Measurements from ENCODE around the gene GNB1L.
A peak's percentile ranks its signal among the peaks of the same experiment; 100 is the strongest.

Gene GNB1L

DNA sequence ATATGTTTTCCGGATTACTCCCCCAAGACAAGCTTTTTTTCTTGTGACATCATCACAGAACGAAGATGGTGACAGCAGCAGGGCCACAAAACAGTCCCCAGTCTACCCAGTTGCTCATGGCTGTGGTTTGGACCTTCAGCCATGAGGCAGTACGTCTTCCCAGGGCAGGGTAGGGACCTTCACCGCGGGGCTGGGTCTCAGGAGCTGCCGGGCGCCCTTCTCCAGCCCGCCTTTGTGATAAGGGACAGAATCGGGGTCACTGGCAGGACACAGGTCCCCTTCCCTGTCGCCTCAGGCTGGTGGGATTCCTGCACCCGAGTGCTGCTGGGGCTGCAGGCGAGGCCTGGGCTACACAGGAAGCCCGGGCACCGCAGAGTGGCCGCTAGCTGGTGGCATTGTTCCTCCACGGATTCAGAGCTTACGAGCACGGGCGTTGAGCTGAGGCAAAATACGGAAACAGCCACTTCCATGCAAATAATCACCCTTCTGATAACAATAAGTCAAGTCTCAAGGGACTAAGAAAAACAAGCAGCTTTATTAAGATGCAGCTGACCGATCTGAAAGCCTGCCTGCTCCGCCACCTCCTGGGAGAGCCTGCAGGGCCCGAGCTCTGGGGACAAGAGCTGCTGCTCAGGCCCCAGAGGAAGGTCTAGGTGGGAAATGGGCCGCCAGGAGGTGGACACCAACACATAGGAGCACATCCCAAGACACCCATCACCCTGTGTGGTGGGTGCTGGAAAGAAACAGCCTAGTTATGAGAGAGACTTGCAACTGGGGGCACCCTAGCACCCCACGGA is 81.8 kb downstream of the GNB1L start:
- no peak for DNase-seq

- DNase-seq, result no peak
These were observed 82.3 kb downstream of the GNB1L start for GRCh38 chr22:19772422-19772672.

DNA sequence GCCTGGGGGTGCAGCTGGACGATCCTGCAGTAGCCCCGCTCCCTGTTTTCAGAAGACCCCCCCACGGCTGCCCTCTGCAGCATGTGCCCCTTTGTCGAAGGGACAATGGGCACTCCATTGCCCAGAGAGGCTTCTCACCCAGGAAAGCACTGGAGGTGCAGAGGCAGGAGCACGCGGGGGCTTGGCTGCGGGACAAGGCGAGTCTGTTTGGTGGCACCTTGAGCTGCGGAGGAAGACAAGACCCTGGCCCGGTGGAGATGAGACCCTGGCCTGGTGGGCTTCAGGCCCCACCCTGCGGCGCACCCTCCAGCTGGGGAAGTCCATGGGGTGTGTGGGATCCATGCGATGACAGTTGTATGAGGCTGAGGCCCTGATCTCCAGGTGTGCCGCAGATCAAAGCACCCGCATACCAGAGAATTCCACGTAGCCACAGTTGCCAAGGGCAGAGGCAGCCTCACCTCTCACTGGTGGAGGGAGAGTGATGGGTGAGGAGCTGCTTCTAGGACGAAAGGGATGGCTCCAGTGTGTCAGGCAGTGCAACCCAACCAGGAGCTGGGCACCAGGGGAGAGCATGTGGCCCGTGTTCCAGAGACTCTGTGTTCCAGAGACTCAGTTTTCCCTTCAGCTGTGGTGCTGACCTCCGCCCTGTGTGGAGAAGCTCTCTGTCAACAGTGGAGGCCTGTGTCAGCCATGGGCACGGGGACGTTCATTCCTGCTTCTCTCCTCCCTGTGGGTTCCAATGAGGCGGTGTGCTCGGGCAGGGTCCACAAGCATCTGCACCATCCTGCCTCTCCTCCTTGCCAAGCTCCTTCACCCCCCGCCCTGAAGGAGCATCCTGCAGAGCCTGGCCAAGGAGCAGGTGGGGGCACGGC is 84.1 kb downstream of the GNB1L start:
- DNase-seq, result no peak

DNA sequence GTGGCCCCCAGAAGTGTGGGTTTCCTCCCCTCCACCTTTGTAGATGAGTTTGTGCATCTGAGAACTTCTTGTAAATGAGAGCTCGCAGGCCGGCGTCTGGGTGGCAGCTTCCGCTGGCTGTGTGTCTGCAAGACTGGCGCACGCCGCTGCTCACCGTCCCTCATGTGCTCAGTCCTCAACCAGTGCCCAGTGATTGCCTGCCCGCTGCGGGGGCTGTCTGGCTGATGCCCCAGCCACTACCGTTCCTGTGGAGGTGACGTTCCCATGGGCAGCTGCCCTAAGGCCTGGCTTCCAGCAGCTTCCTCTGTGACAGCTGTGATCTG is 85.3 kb downstream of the GNB1L start:
- no peak for DNase-seq

- no peak for DNase-seq
These were observed 87.0 kb downstream of the GNB1L start for GRCh38 chr22:19767427-19768341.

DNA sequence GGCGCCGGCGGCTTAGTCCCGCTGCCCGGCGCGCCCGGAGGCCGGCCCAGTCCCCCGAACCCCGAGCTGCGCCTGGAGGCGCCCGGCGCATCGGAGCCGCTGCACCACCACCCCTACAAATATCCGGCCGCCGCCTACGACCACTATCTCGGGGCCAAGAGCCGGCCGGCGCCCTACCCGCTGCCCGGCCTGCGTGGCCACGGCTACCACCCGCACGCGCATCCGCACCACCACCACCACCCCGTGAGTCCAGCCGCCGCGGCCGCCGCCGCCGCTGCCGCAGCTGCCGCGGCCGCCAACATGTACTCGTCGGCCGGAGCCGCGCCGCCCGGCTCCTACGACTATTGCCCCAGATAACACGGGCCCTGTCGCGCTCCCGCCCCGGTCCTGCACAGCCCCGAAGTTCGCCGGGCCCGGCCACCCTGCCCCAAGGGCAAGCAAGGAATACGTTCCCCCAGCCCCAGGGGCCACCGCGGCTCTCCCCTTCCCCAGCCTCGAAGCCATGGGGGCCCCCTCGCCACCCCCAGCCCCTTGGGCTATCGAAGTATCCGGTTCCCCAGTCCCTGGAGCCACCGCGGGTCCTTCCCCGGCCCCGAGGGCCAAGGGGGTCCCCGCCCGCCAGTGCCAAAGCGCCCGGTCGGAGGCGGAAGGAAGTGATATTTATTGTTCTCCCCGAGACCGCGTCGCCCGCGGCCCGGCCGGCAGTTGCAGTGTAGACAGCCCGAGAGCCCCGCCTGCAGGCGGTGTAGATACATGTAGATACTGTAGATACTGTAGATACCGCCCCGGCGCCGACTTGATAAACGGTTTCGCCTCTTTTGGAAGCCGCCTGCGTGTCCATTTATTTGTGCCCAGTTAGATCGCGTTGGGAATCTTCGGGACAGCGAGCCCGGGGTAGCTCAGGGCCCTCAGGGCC is 87.9 kb downstream of the GNB1L start:
- DNase-seq, result peak; percentile 40

DNA sequence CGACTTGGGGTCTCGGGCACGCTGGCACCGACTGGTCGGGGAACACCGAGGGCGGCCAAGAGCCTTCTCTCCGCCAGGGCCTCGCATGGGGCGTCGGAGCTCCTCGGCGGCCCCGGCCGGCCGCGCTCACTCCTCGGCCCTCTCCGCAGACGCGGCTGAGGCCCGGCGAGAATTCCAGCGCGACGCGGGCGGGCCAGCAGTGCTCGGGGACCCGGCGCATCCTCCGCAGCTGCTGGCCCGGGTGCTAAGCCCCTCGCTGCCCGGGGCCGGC is 88.5 kb downstream of the GNB1L start:
- no peak for DNase-seq

GRCh38 chr22:19765477-19766239 is 89.0 kb downstream of the GNB1L start:
- DNase-seq, result no peak

DNA sequence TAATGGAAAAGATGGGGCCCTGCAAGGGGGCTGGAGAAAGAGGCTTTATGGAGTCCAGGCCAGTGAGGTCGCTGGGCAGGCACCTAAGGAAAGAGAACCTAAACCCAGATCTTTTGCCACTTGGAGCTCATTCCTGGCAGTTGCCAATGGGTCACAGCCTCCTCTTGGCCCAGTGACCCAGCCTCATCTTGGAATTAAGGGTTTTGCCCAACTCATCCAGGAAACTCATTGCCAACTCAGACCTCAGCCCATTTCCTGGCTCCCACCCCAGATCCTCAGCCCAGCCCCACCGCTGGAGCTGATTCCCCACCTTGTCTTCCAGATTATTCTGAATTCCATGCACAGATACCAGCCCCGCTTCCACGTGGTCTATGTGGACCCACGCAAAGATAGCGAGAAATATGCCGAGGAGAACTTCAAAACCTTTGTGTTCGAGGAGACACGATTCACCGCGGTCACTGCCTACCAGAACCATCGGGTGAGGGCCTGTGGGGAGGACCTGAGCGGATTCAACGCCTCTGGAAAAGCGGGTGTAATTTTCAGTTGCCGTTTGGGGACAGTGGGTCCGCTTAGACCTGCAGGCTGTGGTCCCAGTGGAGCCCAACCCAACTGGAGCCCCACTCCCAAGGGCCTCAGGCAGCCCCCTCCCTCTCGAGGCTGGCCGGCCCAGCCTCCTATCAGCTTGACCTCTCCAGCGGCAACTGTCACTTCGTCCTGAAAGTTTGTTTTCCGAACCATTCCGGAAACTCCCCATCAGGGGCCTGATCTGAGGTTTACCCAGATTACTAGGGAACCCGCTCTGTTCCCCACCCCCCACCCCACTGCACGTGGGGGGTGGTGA is 89.8 kb downstream of the GNB1L start:
- no peak for DNase-seq

GRCh38 chr22:19764299-19764593 is 90.4 kb downstream of the GNB1L start:
- no peak for DNase-seq

DNA sequence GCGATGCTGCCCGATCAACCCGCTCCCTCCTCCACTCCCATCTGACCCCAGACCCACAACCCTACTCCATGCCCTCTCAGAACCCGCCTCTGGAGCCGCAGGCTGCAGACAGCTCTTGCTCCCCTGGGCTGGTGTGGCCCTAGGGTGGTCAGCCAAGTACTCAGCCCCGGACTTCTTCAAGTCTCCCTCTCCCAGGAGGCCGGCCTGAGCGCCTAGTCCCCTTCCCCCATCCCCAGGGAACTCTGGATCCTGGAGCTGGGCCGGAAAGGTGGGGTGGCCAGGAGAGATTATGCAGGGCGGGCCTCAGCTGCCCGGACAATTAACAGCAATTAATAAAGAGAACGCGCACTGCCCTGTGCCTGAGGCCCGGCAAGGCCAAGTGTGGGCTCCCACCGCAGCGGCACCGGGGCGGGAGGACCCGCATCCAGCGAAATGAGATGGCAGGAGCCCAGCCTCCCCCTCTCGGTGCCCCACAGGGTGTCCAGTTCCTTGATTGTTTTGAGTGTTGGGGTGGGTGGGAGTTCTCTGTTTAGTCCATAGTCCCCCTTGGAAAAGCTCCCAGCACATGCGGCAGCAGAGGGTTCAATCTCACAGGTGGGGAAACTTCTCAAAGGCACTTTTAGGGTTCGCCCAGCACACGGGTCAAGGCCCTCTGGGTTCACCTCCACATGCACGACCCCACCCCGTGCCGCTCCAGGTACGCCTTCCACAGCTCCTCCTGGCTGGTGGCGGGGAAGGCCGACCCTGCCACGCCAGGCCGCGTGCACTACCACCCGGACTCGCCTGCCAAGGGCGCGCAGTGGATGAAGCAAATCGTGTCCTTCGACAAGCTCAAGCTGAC is 91.0 kb downstream of the GNB1L start:
- no peak for DNase-seq

- no peak for DNase-seq
These were observed 91.9 kb downstream of the GNB1L start for GRCh38 chr22:19762568-19763457.

DNA sequence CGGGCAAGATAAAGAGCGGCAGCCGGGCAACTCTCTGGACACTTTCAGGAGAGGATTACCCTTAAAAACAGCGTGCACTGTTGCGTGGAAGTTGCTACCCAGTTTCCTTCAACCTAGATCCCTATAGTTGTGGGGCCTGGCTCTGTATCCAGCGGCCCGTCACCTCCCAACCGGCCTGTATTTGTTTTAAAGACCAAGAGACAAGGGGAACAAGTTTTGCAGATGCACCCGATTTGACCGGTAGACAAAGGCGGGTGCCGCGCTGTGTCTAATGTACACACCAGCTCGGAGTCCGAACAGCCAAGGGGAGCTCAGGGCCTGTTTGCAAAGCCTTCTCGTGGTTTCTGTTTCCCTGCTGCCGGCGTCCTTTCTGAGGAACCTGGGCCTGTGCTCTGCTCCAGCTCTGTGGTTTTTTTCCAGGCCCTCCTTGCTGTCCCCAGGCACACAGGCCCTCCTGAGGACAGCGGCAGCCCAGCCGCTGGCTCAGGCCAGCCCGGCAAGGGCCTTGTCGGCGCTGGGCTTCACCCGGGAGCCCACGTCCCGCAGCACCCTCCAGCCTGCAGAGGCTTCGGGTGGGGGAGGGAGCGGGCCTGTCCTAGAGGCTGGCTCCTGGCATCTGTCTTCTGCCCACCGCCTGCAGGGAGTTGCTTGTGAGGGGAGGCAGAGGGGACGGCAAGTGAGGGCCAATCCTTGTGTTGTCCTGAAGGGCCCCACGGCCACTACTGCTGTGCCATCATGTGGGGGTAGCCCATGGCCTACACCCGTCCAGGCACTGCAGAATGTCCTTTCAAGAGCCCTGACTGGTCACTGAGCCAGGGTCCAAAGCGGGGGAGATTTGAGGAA is 92.7 kb downstream of the GNB1L start:
- DNase-seq, result no peak

DNA sequence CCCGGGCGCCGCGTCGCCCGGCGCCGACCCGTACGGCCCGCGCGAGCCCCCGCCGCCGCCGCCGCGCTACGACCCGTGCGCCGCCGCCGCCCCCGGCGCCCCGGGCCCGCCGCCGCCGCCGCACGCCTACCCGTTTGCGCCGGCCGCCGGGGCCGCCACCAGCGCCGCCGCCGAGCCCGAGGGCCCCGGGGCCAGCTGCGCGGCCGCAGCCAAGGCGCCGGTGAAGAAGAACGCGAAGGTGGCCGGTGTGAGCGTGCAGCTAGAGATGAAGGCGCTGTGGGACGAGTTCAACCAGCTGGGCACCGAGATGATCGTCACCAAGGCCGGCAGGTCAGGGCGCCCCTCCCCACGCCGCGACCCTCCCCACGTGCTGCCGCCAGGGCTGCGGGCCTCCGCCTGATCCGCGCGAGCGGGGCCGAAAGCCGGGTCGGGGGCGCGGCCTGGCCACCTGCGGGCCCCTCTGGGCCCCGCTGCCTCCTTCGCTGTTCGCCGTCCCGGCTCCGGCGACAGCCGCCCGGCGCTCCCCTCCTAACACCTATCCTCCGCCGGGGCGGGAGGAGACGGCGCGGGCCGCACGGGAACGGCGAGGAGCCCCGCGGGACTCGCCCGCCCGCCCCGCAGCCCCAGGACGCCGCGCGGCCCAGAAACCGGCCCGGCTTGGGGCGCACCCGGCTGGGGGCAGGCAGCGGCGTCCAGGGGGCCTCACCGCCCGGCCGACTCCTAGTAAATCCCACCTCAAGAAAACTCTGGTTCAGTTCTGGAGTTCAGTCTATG is 93.5 kb downstream of the GNB1L start:
- DNase-seq, result no peak

DNA sequence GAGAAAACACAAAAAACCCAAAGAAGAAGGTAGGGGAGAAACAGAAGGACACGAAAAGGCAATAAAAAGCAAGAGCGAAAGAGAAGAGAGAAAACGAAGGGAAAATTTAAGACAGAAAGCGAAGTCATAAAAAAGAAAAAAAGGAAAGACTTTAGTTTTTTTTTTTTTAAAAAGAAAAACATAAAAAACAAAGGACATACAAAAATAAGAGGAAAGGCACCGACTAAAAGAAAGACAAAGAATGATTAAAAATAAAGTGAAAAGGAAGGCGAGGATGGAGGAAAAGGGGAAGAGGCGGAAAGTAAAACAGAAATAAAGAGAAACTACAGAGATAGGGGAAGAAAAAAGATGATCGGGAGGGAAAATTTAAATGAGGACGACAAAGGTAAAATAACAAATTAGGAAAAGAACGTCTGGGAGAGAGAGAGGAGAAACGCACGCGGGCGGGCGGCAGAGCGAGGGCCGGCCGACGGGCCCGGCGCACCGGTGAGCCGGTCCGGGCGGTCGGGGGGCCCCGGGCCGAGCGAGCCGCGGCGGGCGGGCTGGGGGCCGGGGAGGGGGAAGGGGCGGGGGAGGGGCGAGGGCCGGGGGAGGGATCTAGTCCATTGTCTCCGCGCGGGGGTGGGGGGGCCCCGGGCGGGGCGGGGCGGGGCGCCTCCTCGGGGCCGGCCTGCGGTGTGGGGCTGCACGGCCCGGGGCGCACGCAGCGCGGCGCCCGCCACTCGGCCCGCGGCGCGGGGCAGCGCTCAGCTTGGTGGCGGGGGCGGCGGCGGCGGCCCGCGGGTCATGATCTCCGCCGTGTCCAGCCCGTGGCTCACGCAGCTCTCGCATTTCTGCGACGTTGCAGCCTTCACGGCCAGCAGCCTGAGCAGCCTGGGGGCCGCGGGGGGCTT is 94.4 kb downstream of the GNB1L start, which contains the start of gene TBX1:
TBX1 (plus strand) TSS at position 721 of the 893 bp plus-strand sequence; CDS start at position 787, 66 bp downstream.
- DNase-seq, result no peak

- no peak for DNase-seq
These were observed 95.1 kb downstream of the GNB1L start for GRCh38 chr22:19759427-19760057.

Measured in stimulated activated CD4-positive, alpha-beta T cell treated with anti-CD3 and anti-CD28 coated beads, Interleukin-4, amount 100 ng/mL, for 24 hours (primary cell).